Trophoblast cell (in vitro differentiated cells and primary cell): Measurements from ENCODE around the gene RABGAP1.

Source experiments
- DNase-seq, 2 donors: peaks; one replicate each; pipeline ENCODE4 v3.0.0-alpha.2; 2016
- H2AFZ ChIP-seq: 2 replicates; pipeline ENCODE4 v1.6.1; 2013; ENCODE audit warnings: low read length, moderate library complexity, mild to moderate bottlenecking; ENCODE audit not compliant: insufficient read depth, poor library complexity
- H2AK5ac ChIP-seq: 2 replicates; pipeline ENCODE4 v1.6.1; 2013; ENCODE audit warnings: mild to moderate bottlenecking, low read length
- H2BK120ac ChIP-seq: 2 replicates; pipeline ENCODE4 v1.6.1; 2013; ENCODE audit warnings: low read length, mild to moderate bottlenecking, moderate library complexity; ENCODE audit not compliant: insufficient read depth, poor library complexity
- H2BK12ac ChIP-seq: 2 replicates; pipeline ENCODE4 v1.6.1; 2013; ENCODE audit warnings: mild to moderate bottlenecking, low read length, moderate library complexity
- H2BK5ac ChIP-seq: 2 replicates; pipeline ENCODE4 v1.6.1; 2013; ENCODE audit warnings: low read length, low read depth, moderate library complexity, mild to moderate bottlenecking; ENCODE audit not compliant: poor library complexity
- H3K14ac ChIP-seq: 2 replicates; pipeline ENCODE4 v1.6.1; 2013; ENCODE audit warnings: mild to moderate bottlenecking, low read length
- H3K18ac ChIP-seq: 2 replicates; pipeline ENCODE4 v1.6.1; 2013; ENCODE audit warnings: mild to moderate bottlenecking, low read length
- H3K23ac ChIP-seq: 2 replicates; pipeline ENCODE4 v1.6.1; 2013; ENCODE audit warnings: low read length
- H3K27ac ChIP-seq: 2 replicates; pipeline ENCODE4 v1.5.1; 2013; ENCODE audit warnings: low read depth, mild to moderate bottlenecking, inconsistent platforms, low read length, moderate library complexity
- H3K27me3 ChIP-seq: 2 replicates; pipeline ENCODE4 v1.6.1; 2013; ENCODE audit warnings: inconsistent platforms, mild to moderate bottlenecking, low read length, moderate library complexity; ENCODE audit not compliant: insufficient read depth
- H3K36me3 ChIP-seq, 2 experiments: 1 replicate in 1 of 2; 2 replicates in 1 of 2; pipeline ENCODE4 v1.6.1; 2013; ENCODE audit warnings: low read length in 2 of 2, mild to moderate bottlenecking in 2 of 2, moderate library complexity in 1 of 2; ENCODE audit not compliant: insufficient read depth in 2 of 2, control insufficient read depth in 1 of 2
- H3K4ac ChIP-seq: 2 replicates; pipeline ENCODE4 v1.6.1; 2013; ENCODE audit warnings: low read depth, mild to moderate bottlenecking, low read length, moderate library complexity
- H3K4me1 ChIP-seq, 2 experiments: 1 replicate in 1 of 2; 2 replicates in 1 of 2; pipeline ENCODE4 v1.6.1; 2013; ENCODE audit warnings: low read length in 2 of 2, mild to moderate bottlenecking in 2 of 2, moderate library complexity in 1 of 2; ENCODE audit not compliant: insufficient read depth in 2 of 2, control insufficient read depth in 1 of 2
- H3K4me2 ChIP-seq: 2 replicates; pipeline ENCODE4 v1.6.1; 2013; ENCODE audit warnings: inconsistent platforms, mild to moderate bottlenecking, low read length, moderate library complexity
- H3K4me3 ChIP-seq: 2 replicates; pipeline ENCODE4 v1.5.1; 2013; ENCODE audit warnings: mild to moderate bottlenecking, low read depth, low read length, inconsistent platforms
- H3K79me1 ChIP-seq: one replicate; pipeline ENCODE4 v1.6.1; 2013; ENCODE audit warnings: low read length
- H3K79me2 ChIP-seq: 2 replicates; pipeline ENCODE4 v1.6.1; 2013; ENCODE audit warnings: low read length, mild to moderate bottlenecking; ENCODE audit not compliant: control insufficient read depth, insufficient read depth, poor library complexity
- H3K9ac ChIP-seq: 2 replicates; pipeline ENCODE4 v1.6.1; 2013; ENCODE audit warnings: mild to moderate bottlenecking, low read length
- H3K9me3 ChIP-seq: 2 replicates; pipeline ENCODE4 v1.6.1; 2013; ENCODE audit warnings: low read depth, mild to moderate bottlenecking, control low read depth, inconsistent platforms, low read length; ENCODE audit not compliant: insufficient read depth
- H4K12ac ChIP-seq: 2 replicates; pipeline ENCODE4 v1.6.1; 2013; ENCODE audit warnings: low read depth, mild to moderate bottlenecking, low read length, moderate library complexity
- H4K8ac ChIP-seq: 2 replicates; pipeline ENCODE4 v1.6.1; 2013; ENCODE audit warnings: low read depth, mild to moderate bottlenecking, low read length, moderate library complexity
- H4K91ac ChIP-seq: one replicate; pipeline ENCODE4 v1.6.1; 2013; ENCODE audit warnings: low read depth, mild to moderate bottlenecking, low read length, moderate library complexity
- WGBS: extraction: QIAGEN DNeasy Blood & Tissue Kit; methylation state at CpG from one replicate; pipeline ENCODE4 v1.1.7; 2013; ENCODE audit warnings: missing lambda C conversion rate; ENCODE audit not compliant: insufficient read length, insufficient coverage; ENCODE audit errors: extremely low coverage; 5-methylcytosine and 5-hydroxymethylcytosine counted together

The RABGAP1 gene

DNA sequence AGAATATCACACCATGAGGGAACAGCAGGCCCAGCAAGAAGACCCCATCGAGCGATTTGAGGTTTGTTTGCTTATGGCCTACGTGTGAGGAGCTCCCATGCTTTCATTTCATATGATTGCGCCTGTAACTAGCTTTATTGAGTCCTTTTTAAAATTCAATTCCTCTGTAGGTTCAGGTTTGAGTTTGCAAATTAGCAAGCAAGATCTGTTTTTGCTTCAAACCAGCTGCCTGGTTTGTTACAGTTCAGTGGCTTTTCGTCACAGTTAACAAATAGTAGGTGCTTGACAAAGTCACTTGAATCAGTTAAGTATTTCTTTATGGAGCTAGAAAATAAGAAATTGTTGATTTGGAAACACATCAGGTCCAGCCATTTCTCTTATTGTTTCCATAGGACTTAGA, 149.0 kb downstream of the RABGAP1 start:
- Histone ChIP-seq H2AFZ (no peak overlapping the region), H4K12ac (no peak overlapping the region), H3K18ac (no peak overlapping the region), H3K79me1 (no peaks in the 10 kb centered on the region), H3K23ac (no peak overlapping the region), H3K4me3 (no peak overlapping the region), H3K4me1 (no peaks in the 10 kb centered on the region), H4K91ac (no peak overlapping the region), H3K27ac (no peak overlapping the region), H3K27me3 (no peaks in the 10 kb centered on the region), H3K36me3 (peaks cover 4 to 27% of the 10 kb centered on the region in 2 experiments), H3K9me3 (no peaks in the 10 kb centered on the region), H3K14ac (no peak overlapping the region), H3K9ac (no peak overlapping the region), H2AK5ac (no peak overlapping the region), H3K4me2 (no peak overlapping the region), H2BK12ac (no peak overlapping the region), H3K4ac (no peak overlapping the region), H3K79me2 (no peaks in the 10 kb centered on the region), H2BK5ac (no peak overlapping the region), H4K8ac (no peak overlapping the region), H2BK120ac (no peak overlapping the region)
- DNase-seq: no peak
- WGBS: no CpG with 5 or more reads among the region's 5 CpGs

DNA sequence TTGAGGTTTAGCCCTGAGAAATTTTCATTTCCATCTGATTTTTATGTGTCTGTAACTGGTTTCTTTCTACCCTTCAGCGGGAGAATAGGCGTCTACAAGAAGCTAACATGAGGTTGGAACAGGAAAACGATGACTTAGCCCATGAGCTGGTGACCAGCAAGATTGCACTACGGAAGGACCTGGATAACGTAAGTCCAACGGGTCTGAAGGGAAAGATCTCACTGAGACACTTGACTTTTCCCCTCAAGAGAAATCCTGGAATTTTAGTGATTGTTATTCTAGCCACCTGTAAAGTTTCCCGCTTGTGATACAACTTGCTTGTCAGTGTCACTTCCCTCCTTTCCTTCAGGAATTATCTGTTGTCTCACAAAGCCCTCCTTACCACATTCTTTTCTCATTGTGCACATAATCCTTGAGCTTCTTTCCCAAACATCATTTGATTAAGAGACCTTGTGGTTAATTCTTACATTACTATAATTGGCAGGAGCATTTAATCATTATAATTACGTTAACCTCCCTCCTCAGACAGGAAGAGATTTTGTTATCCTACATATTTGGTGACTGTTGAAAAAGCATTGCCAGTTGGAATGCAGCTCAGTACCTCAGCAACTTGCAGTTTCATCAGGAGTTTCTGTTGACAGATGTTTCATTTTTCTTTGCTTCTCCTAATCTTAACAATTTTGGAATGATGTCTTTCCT, 149.5 kb downstream of the RABGAP1 start:
- Histone ChIP-seq H3K79me2 (no peaks in the 10 kb centered on the region), H3K4me3 (no peak overlapping the region), H3K23ac (no peak overlapping the region), H4K91ac (no peak overlapping the region), H3K4me2 (no peak overlapping the region), H3K14ac (no peak overlapping the region), H3K9ac (no peak overlapping the region), H3K79me1 (no peaks in the 10 kb centered on the region), H2BK5ac (no peak overlapping the region), H2BK120ac (no peak overlapping the region), H3K4ac (no peak overlapping the region), H3K18ac (no peak overlapping the region), H3K27ac (no peak overlapping the region), H3K4me1 (no peaks in the 10 kb centered on the region), H2AK5ac (no peak overlapping the region), H3K9me3 (no peaks in the 10 kb centered on the region), H2BK12ac (no peak overlapping the region), H4K12ac (no peak overlapping the region), H3K36me3 (peaks cover 5 to 26% of the 10 kb centered on the region in 2 experiments), H4K8ac (no peak overlapping the region), H3K27me3 (no peaks in the 10 kb centered on the region), H2AFZ (no peak overlapping the region)
- no CpG with 5 or more reads among the region's 8 CpGs for WGBS
- DNase-seq: no peak

DNA sequence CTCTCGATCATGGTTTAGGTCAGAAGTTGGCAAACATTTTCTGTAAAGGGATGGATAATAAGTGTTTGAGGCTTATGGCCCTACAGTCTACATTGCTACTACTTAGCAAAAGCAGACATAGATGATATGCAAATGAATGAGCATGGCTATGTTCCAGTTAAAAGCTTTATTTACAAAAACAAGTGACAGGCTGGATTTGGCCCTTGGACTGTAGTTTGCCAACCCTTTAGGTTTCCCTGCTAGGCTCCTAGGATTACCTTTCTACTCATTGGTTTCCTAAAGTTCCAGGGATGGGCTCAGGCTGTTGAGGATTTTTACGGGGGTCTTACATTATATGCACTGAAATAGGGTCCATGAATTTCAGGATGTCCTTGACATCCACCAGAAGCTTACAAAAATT, 150.1 kb downstream of the RABGAP1 start:
- no peak overlapping the region for H3K4me3 ChIP-seq

DNA sequence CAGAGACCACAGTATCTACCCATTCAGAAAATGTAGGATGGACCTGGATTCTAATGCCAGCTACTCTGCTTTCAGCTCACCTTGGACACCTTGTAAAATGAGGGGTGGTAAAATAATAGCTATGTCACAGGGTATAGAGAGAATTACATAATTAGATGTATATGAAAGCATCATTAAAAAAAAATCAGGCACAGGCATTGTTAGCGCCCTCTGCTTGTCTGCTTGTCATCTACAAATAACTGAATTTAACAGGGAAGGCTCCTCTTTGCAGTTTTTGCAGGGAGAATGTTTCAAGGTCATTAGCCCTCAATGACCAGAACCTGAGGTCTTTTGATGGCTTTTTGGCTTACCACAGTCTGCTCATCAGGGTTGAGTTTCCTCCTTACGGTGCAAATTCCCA, 150.6 kb downstream of the RABGAP1 start:
- no peak overlapping the region for H2AK5ac ChIP-seq
- no peak overlapping the region for H3K18ac ChIP-seq
- H3K79me1 ChIP-seq: no peaks in the 10 kb centered on the region
- no peak overlapping the region for H3K4me3 ChIP-seq
- H3K27ac ChIP-seq: no peak overlapping the region
- H4K12ac ChIP-seq: no peak overlapping the region
- no peak for DNase-seq
- peaks cover 5 to 27% of the 10 kb centered on the region in 2 experiments for H3K36me3 ChIP-seq
- H3K79me2 ChIP-seq: no peaks in the 10 kb centered on the region
- H4K91ac ChIP-seq: no peak overlapping the region
- H3K4ac ChIP-seq: no peak overlapping the region
- no peak overlapping the region for H2BK12ac ChIP-seq
- H2BK5ac ChIP-seq: no peak overlapping the region
- no peak overlapping the region for H3K9ac ChIP-seq
- H3K14ac ChIP-seq: no peak overlapping the region
- H2BK120ac ChIP-seq: no peak overlapping the region
- no peak overlapping the region for H3K4me2 ChIP-seq
- H4K8ac ChIP-seq: no peak overlapping the region
- H3K9me3 ChIP-seq: no peaks in the 10 kb centered on the region
- WGBS: no CpG with 5 or more reads among the region's 2 CpGs
- no peaks in the 10 kb centered on the region for H3K27me3 ChIP-seq
- H2AFZ ChIP-seq: no peak overlapping the region
- H3K23ac ChIP-seq: no peak overlapping the region
- H3K4me1 ChIP-seq: no peaks in the 10 kb centered on the region

More for the DNA sequence above, 150.1 kb downstream of the RABGAP1 start:
- H4K12ac ChIP-seq: no peak overlapping the region
- H3K79me2 ChIP-seq: no peaks in the 10 kb centered on the region
- no peak overlapping the region for H3K4ac ChIP-seq
- no peak overlapping the region for H3K18ac ChIP-seq
- H3K79me1 ChIP-seq: no peaks in the 10 kb centered on the region
- no peak overlapping the region for H3K9ac ChIP-seq
- H3K14ac ChIP-seq: no peak overlapping the region
- H3K27me3 ChIP-seq: no peaks in the 10 kb centered on the region
- H3K9me3 ChIP-seq: no peaks in the 10 kb centered on the region
- no peak overlapping the region for H2AK5ac ChIP-seq
- H2BK5ac ChIP-seq: no peak overlapping the region
- no peak overlapping the region for H2AFZ ChIP-seq
- H3K27ac ChIP-seq: no peak overlapping the region
- H3K36me3 ChIP-seq: peaks cover 5 to 26% of the 10 kb centered on the region in 2 experiments
- no peak for DNase-seq
- no CpG with 5 or more reads among the region's 2 CpGs for WGBS
- no peak overlapping the region for H3K4me2 ChIP-seq
- no peaks in the 10 kb centered on the region for H3K4me1 ChIP-seq
- H4K8ac ChIP-seq: no peak overlapping the region
- no peak overlapping the region for H4K91ac ChIP-seq
- no peak overlapping the region for H3K23ac ChIP-seq
- H2BK120ac ChIP-seq: no peak overlapping the region
- H2BK12ac ChIP-seq: no peak overlapping the region
